GM19328 (cell line): ENCODE data around the gene ACTRT2.

Source experiments
- ATAC-seq: cut with Tn5 transposase; IDR thresholded peaks from one replicate; pipeline ENCODE4 v1.9.1; 2021; ENCODE audit warnings: mild to moderate bottlenecking, moderate library complexity; ENCODE audit not compliant: unreplicated experiment

Gene ACTRT2

GRCh38 chr1:3066250-3066711 lies 45.0 kb downstream of the ACTRT2 start:
- ATAC-seq = no peak

GRCh38 chr1:3066826-3067225 lies 45.6 kb downstream of the ACTRT2 start:
- ATAC-seq = no peak

DNA sequence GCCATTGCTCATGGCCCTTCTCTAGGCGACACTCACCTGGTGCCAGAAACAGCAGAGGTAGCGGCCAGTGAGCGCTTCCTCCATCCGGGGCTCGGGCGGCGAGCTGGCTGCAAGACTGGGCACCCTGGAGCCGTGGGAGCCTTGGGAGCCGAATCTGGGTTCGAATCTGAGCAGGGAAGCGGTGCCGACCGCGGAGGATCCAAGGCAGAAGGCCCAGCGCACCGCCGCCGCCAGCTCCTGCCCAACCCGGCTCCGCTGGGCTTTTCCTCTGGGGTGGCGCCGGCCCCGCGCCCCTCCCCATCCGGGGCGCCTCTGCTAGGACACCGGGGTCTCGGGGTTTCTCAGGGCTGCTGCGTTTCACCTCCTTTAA lies 46.0 kb downstream of the ACTRT2 start:
- no peak for ATAC-seq

DNA sequence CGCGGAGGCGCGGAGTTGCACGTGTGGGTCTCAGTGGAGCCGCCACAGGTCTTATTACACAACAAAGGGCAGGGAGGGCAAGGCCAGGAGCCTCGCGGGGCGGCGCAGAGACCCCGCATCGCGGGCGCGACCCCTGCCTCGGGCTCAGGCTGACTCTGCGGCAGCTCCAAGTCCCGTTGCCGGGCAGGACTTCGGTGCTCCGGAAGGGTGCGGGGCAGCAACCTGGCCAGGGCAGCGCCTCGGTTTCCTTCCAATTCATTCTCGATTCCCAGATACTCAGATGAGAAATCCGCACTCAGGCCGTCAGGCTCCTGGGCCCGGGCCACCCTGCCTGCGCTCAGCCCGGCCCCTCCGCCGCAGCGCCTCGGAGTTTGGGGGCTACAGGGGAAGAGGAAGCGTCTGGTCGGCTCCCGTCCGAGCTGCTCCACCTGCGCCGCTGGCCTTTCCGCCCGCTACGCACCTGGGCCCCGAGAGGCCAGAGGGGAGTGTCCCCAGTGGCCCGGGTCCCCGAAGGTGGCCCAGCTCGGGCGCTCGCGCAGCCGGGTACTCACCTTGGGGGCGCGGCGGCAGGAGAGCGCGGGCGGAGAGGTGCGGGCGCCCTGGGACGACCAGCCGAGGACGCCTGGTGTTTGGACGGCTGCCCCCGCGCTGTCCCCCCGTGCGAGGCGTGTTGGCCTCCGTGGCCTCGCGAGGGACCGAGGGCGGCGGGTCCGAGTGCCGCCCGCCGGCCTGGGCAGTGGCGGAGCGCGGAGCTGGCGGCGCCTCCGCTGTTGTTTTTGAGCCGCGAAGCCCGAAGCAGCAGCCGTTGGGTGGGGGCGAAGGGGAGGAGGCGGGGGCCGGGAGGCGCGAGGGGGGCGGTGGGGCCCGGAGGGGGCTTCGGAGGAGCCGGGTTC lies 46.6 kb downstream of the ACTRT2 start:
- ATAC-seq = no peak

- ATAC-seq = no peak
These were observed 47.5 kb downstream of the ACTRT2 start, which contains the start of gene PRDM16 for GRCh38 chr1:3068564-3069431. Gene PRDM16 (plus strand): TSS chr1:3069203. CDS start chr1:3069260, 57 bp downstream.

DNA sequence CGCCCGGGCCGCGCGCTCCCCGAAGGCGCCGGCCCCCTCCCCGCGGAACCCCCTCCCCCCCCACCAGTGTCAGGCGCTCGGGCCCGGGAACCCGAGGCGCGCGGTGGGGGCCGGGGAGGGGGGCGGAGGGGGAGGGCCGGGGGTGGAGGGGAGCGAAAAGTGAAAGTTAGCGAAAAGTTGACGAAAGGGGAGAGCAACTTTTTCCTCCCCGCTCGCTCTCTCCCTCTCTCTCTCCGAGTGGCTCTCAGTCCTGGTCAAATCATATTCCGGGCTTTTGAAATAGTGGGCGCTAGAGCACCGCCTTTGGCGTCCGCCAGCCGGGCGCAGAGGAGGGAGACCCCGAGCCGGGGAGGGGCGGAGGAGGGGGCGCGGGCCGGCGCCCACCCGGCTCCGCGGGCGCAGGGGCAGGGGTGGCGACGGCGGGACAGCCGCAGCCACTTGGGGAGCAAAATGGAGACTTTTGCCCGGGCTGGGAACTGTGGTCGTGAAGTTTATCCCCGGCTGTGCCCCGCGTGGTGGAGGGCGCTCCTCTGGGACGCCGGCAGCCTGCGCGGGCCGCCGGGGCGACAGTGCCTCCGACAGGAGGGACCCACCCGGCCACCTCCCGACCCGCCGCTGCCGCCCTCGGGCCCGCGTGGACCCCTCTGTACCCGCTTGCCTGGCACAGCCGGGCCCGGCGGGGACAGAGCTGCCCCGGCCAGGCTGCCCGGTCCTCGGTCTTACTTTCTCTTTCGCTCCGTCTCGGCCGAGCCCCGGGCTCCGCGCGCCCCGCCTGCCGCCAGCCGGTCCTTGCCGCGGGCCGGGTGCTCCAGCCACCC lies 48.4 kb downstream of the ACTRT2 start:
- no peak for ATAC-seq

- no peak for ATAC-seq
These were observed 49.0 kb downstream of the ACTRT2 start for GRCh38 chr1:3070309-3070643.

GRCh38 chr1:3070644-3071564 lies 49.6 kb downstream of the ACTRT2 start:
- ATAC-seq = no peak

- no peak for ATAC-seq
These were observed 50.5 kb downstream of the ACTRT2 start for GRCh38 chr1:3071565-3072390.
